ENCODE data around the gene ANK3.
"Not testable (repeated sequence)": the region's sequence is repeated elsewhere in the genome, so short reads cannot be mapped to it uniquely, and the experiment has no call there.

ANK3 gene

GRCh38 chr10:60040014-60040662, 349.5 kb downstream of the ANK3 start:
- no peak overlapping the region for H3K4me3 Mint-ChIP-seq
- no peaks in the 10 kb centered on the region for H3K9me3 Mint-ChIP-seq
- no peak for TF ChIP-seq CTCF (IDR thresholded peaks at IDR 0.05)
- DNase-seq = no peak
- H3K36me3 Mint-ChIP-seq (ENCODE audit: low read depth) = peaks cover 14% of the 10 kb centered on the region
- H3K27ac Mint-ChIP-seq = no peak overlapping the region
- H3K27me3 Mint-ChIP-seq (ENCODE audit: low read depth, poor library complexity) = peaks cover 2% of the 10 kb centered on the region
- H3K4me1 Mint-ChIP-seq = no peaks in the 10 kb centered on the region

- H3K9me3 Mint-ChIP-seq = no peaks in the 10 kb centered on the region
Observed at GRCh38 chr10:60035984-60036383, 353.7 kb downstream of the ANK3 start.

GRCh38 chr10:60035375-60035774, 354.3 kb downstream of the ANK3 start:
- not testable (repeated sequence) for H3K27me3 Mint-ChIP-seq (ENCODE audit: low read depth, poor library complexity); H3K9me3 Mint-ChIP-seq; H3K4me1 Mint-ChIP-seq; H3K27ac Mint-ChIP-seq; H3K4me3 Mint-ChIP-seq; DNase-seq
- H3K36me3 Mint-ChIP-seq (ENCODE audit: low read depth) = peaks cover 25% of the 10 kb centered on the region

More at GRCh38 chr10:60035984-60036383, 353.7 kb downstream of the ANK3 start:
- H3K27me3 Mint-ChIP-seq (ENCODE audit: low read depth, poor library complexity) = peaks cover 6% of the 10 kb centered on the region
- H3K27ac Mint-ChIP-seq = peak overlapping the region; percentile 69
- TF ChIP-seq CTCF (IDR thresholded peaks at IDR 0.05) = no peak
- H3K4me3 Mint-ChIP-seq = no peak overlapping the region
- no peak for DNase-seq
- H3K4me1 Mint-ChIP-seq = peaks cover under 1% of the 10 kb centered on the region
- peaks cover 21% of the 10 kb centered on the region for H3K36me3 Mint-ChIP-seq (ENCODE audit: low read depth)

- peaks cover 18% of the 10 kb centered on the region for H3K36me3 Mint-ChIP-seq (ENCODE audit: low read depth)
- H3K9me3 Mint-ChIP-seq = no peaks in the 10 kb centered on the region
- no peak overlapping the region for H3K27ac Mint-ChIP-seq
- no peak for DNase-seq
- H3K4me1 Mint-ChIP-seq = peaks cover 5% of the 10 kb centered on the region
- TF ChIP-seq CTCF (IDR thresholded peaks at IDR 0.05) = no peak
- H3K4me3 Mint-ChIP-seq = no peak overlapping the region
- peaks cover 6% of the 10 kb centered on the region for H3K27me3 Mint-ChIP-seq (ENCODE audit: low read depth, poor library complexity)
Observed at GRCh38 chr10:60032723-60033122, 357.0 kb downstream of the ANK3 start.

- Mint-ChIP-seq H3K9me3 (no peaks in the 10 kb centered on the region), H3K4me3 (no peak overlapping the region), H3K4me1 (peaks cover 5% of the 10 kb centered on the region), H3K27me3 (ENCODE audit: low read depth, poor library complexity) (peaks cover 6% of the 10 kb centered on the region), H3K27ac (peak overlapping the region; percentile 84), H3K36me3 (ENCODE audit: low read depth) (peaks cover 11% of the 10 kb centered on the region)
- no peak for DNase-seq
- TF ChIP-seq CTCF (IDR thresholded peaks at IDR 0.05) = no peak
Observed at GRCh38 chr10:60031664-60032063, 358.0 kb downstream of the ANK3 start.

GRCh38 chr10:60031183-60031582, 358.5 kb downstream of the ANK3 start:
- no peak for TF ChIP-seq CTCF (IDR thresholded peaks at IDR 0.05)
- H3K9me3 Mint-ChIP-seq = no peaks in the 10 kb centered on the region
- peak overlapping the region; percentile 84 for H3K27ac Mint-ChIP-seq
- H3K36me3 Mint-ChIP-seq (ENCODE audit: low read depth) = peaks cover 11% of the 10 kb centered on the region
- no peak overlapping the region for H3K4me3 Mint-ChIP-seq
- H3K27me3 Mint-ChIP-seq (ENCODE audit: low read depth, poor library complexity) = peaks cover 6% of the 10 kb centered on the region
- peaks cover 5% of the 10 kb centered on the region for H3K4me1 Mint-ChIP-seq
- no peak for DNase-seq
